ENCODE measurements around the gene ZFYVE27. TPM values are rescaled to one million over a fixed set of nuclear protein-coding genes. Genes with fewer than 3 reads are reported as not detected.

Gene ZFYVE27
- total and polyA plus RNA-seq, 5 experiments from 2014 or later: 29.1 to 64.4 (median 37.9) TPM

- H3K4me3 Mint-ChIP-seq: no peak overlapping the region
- H3K4me1 Mint-ChIP-seq: peaks cover 21 to 50% (median 30%) of the 10 kb centered on the region in 4 donors
- H3K36me3 Mint-ChIP-seq: peaks cover 0 to 6% (median 2%) of the 10 kb centered on the region in 3 donors
- peaks cover 2 to 22% (median 9%) of the 10 kb centered on the region in 5 donors for H3K27me3 Mint-ChIP-seq
- peak overlapping the region in 2 of 10 donors; percentile 22 to 59 for H3K27ac Mint-ChIP-seq
- POLR2A ChIA-PET: interaction anchor here (0.7 to 2.2 kb wide), 4 partner anchors 14 to 82 kb away, joined by 3 to 5 read pairs (median 5); partner anchors contain the start of gene GOLGA7B
- H3K9me3 Mint-ChIP-seq: no peaks in the 10 kb centered on the region
- no peak for ATAC-seq
- DNase-seq: peak in 1 of 10 donors; percentile 59
These were observed 30.3 kb downstream of the ZFYVE27 start for GRCh38 chr10:97766996-97767924.

GRCh38 chr10:97768322-97769315 lies 31.7 kb downstream of the ZFYVE27 start:
- Mint-ChIP-seq H3K27me3 (peaks cover 4 to 23% (median 13%) of the 10 kb centered on the region in 5 donors), H3K4me1 (peaks cover 27 to 57% (median 34%) of the 10 kb centered on the region in 4 donors), H3K27ac (peak overlapping the region in 7 of 10 donors; percentile 5 to 58 (median 41)), H3K4me3 (peak overlapping the region in 1 of 10 donors; percentile 3), H3K9me3 (no peaks in the 10 kb centered on the region), H3K36me3 (peaks cover 0 to 6% (median 2%) of the 10 kb centered on the region in 3 donors)
- DNase-seq (peak in 1 of 10 donors; percentile 50), ATAC-seq (no peak)
- POLR2A ChIA-PET: interaction anchor here (1.2 to 4.3 kb wide), 2 partner anchors 13 kb away, joined by 5 to 52 read pairs; no protein-coding TSS in a partner anchor

GRCh38 chr10:97770255-97770654 lies 33.3 kb downstream of the ZFYVE27 start:
- Mint-ChIP-seq H3K9me3 (no peaks in the 10 kb centered on the region), H3K27ac (peak overlapping the region in 4 of 10 donors; percentile 4 to 76 (median 66)), H3K36me3 (peaks cover 0 to 6% (median 0%) of the 10 kb centered on the region in 3 donors), H3K4me1 (peaks cover 19 to 51% (median 28%) of the 10 kb centered on the region in 4 donors), H3K27me3 (peaks cover 4 to 23% (median 13%) of the 10 kb centered on the region in 5 donors), H3K4me3 (peak overlapping the region; percentile 80 to 92 (median 88))
- DNase-seq: no peak
- no peak for ATAC-seq
- POLR2A ChIA-PET: interaction anchor here (0.5 to 4.3 kb wide), 4 partner anchors 11 to 136 kb away, joined by 3 to 52 read pairs (median 4); partner anchors contain the start of genes GOLGA7B and ZFYVE27

DNA sequence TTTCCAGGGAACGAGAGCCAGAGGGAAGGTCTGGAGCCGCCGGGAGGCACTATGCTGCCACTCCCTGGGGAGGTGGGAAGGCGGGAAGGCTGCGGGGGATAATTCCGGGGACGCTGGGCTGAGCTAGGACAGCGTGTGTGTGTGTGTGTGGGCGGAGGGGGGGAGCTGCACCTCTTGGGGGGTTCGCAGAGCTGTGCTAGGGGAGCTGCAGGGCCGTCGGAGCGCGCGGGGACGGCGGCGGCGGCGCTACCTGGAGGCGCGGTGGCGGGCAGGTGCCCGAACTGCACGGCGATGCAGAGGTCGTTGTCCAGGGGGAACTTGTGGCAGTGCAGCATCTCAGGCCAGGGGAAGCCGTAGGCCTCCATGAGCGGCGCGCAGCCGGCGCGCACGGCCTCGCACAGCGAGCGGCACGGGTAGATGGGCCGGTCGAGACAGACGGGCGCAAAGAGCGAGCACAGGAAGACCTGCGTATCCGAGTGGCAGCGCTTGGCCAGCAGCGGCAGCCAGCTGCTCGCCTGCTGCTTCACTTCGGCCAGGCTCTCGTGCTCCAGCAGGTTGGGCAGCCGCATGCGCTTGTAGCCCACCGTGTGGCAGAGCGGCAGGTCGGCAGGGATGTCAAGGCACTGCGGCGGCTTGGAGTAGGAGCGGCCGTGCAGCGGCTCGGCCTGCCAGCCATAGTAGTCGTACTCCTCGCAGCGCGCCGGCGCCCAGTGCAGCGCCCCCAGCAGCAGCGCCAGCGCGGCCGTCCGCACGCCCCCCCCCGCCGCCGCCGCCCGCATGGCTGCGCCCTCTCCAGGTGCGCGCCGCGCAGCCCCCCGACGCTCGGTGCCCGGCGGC lies 34.3 kb downstream of the ZFYVE27 start:
- H3K4me3 Mint-ChIP-seq: peak overlapping the region; percentile 80 to 92 (median 88)
- no peaks in the 10 kb centered on the region for H3K9me3 Mint-ChIP-seq
- peaks cover 0 to 6% (median 0%) of the 10 kb centered on the region in 3 donors for H3K36me3 Mint-ChIP-seq
- H3K27ac Mint-ChIP-seq: peak overlapping the region in 3 of 10 donors; percentile 28 to 61 (median 56)
- ATAC-seq (peak; percentile 80 to 82), DNase-seq (peak in 6 of 10 donors; percentile 7 to 61 (median 33))
- peaks cover 4 to 23% (median 13%) of the 10 kb centered on the region in 5 donors for H3K27me3 Mint-ChIP-seq
- H3K4me1 Mint-ChIP-seq: peaks cover 19 to 51% (median 26%) of the 10 kb centered on the region in 4 donors
- POLR2A ChIA-PET: interaction anchor here (0.7 to 4.3 kb wide), 9 partner anchors 10 to 98 kb away, joined by 4 to 52 read pairs (median 5); partner anchors contain the start of genes GOLGA7B and ZFYVE27

- H3K4me1 Mint-ChIP-seq: peaks cover 19 to 50% (median 26%) of the 10 kb centered on the region in 4 donors
- peak within 1 kb of the TSS; percentile 82 to 95 (median 90) for H3K4me3 Mint-ChIP-seq
- DNase-seq (peak in 3 of 10 donors; percentile 16 to 50 (median 28)), ATAC-seq (peak; percentile 59 to 68)
- H3K27me3 Mint-ChIP-seq: peaks cover 4 to 23% (median 13%) of the 10 kb centered on the region in 5 donors
- POLR2A ChIA-PET: interaction anchor here (0.6 to 4.3 kb wide), 14 partner anchors 9 to 1231 kb away, joined by 3 to 52 read pairs (median 4); partner anchors contain the start of genes AVPI1, GOLGA7B and ZFYVE27
- H3K36me3 Mint-ChIP-seq: peaks cover 0 to 6% (median 0%) of the 10 kb centered on the region in 3 donors
- no peaks in the 10 kb centered on the region for H3K9me3 Mint-ChIP-seq
- peak within 1 kb of the TSS in 9 of 10 donors; percentile 1 to 81 (median 66) for H3K27ac Mint-ChIP-seq
These were observed 35.2 kb downstream of the ZFYVE27 start, which contains the start of gene SFRP5 for GRCh38 chr10:97771913-97772823. Gene SFRP5 (minus strand): TSS chr10:97771999. CDS start chr10:97771833, 166 bp downstream.

- Mint-ChIP-seq H3K4me1 (peaks cover 18 to 41% (median 24%) of the 10 kb centered on the region in 4 donors), H3K36me3 (no peaks in the 10 kb centered on the region), H3K9me3 (no peaks in the 10 kb centered on the region), H3K27ac (peak overlapping the region in 1 of 10 donors; percentile 25), H3K27me3 (peaks cover 4 to 23% (median 13%) of the 10 kb centered on the region in 5 donors), H3K4me3 (peak overlapping the region in 2 of 10 donors; percentile 4 to 92)
- DNase-seq (no peak), ATAC-seq (no peak)
- POLR2A ChIA-PET: interaction anchor here (0.6 to 4.3 kb wide), 7 partner anchors 8 to 1232 kb away, joined by 3 to 52 read pairs (median 3); partner anchors contain the start of genes AVPI1 and ZFYVE27
These were observed 36.2 kb downstream of the ZFYVE27 start for GRCh38 chr10:97773096-97773495.

DNA sequence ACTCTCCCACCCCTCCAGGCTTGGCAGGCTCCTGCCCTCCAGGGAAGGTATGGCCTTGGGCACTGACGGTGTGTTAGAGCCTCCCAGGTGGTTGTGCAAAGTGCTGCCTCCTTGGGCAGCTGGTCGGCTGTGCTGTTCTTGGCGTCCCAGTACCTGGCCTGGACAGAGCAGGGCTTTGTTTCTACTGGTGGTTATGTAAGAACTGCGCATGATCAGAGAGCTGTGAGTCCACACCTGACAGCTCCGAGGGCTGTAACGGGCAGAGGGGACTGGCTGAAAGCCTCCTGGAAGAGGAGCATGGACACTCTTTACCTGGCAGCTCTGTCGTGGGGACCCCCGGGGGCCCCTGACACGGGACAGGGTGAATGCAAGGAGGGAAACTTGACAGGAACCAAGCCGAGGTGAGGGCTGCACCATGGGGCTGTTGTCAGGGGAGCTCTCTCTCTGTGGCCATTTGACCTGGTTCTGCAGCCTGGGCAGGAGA lies 37.9 kb downstream of the ZFYVE27 start:
- DNase-seq (peak in 1 of 10 donors; percentile 58), ATAC-seq (no peak)
- no peaks in the 10 kb centered on the region for H3K9me3 Mint-ChIP-seq
- peaks cover 4 to 20% (median 13%) of the 10 kb centered on the region in 5 donors for H3K27me3 Mint-ChIP-seq
- H3K4me3 Mint-ChIP-seq: no peak overlapping the region
- POLR2A ChIA-PET: interaction anchor here (0.7 to 1.3 kb wide), 2 partner anchors 38 to 86 kb away, joined by 3 to 5 read pairs; partner anchors contain the start of gene ZFYVE27
- no peaks in the 10 kb centered on the region for H3K36me3 Mint-ChIP-seq
- H3K4me1 Mint-ChIP-seq: peaks cover 18 to 44% (median 31%) of the 10 kb centered on the region in 4 donors
- H3K27ac Mint-ChIP-seq: no peak overlapping the region

- H3K27ac Mint-ChIP-seq: peak overlapping the region in 3 of 10 donors; percentile 26 to 47 (median 37)
These were observed 40.2 kb downstream of the ZFYVE27 start for GRCh38 chr10:97777143-97777542.

GRCh38 chr10:97778452-97779302 lies 41.7 kb downstream of the ZFYVE27 start:
- POLR2A ChIA-PET: interaction anchor here (1.1 to 4.5 kb wide), 4 partner anchors 10 to 72 kb away, joined by 3 to 34 read pairs (median 20); partner anchors contain the start of gene GOLGA7B
- peak in 1 of 10 donors; percentile 52 for DNase-seq
- no peak for ATAC-seq
- Mint-ChIP-seq H3K36me3 (no peaks in the 10 kb centered on the region), H3K4me1 (peaks cover 33 to 52% (median 44%) of the 10 kb centered on the region in 4 donors), H3K27me3 (no peaks in the 10 kb centered on the region), H3K9me3 (no peaks in the 10 kb centered on the region), H3K27ac (peak overlapping the region; percentile 21 to 99 (median 78)), H3K4me3 (peak overlapping the region in 2 of 10 donors; percentile 20 to 23)

More at GRCh38 chr10:97777143-97777542, 40.2 kb downstream of the ZFYVE27 start:
- Mint-ChIP-seq H3K36me3 (no peaks in the 10 kb centered on the region), H3K4me3 (no peak overlapping the region), H3K9me3 (no peaks in the 10 kb centered on the region), H3K27me3 (peaks cover 3 to 6% (median 3%) of the 10 kb centered on the region in 5 donors), H3K4me1 (peaks cover 34 to 47% (median 41%) of the 10 kb centered on the region in 4 donors)
- ATAC-seq: no peak
- no peak for DNase-seq
- POLR2A ChIA-PET: no interaction called here

Data from naive thymus-derived CD8-positive, alpha-beta T cell (primary cell).